Measurements from ENCODE around the gene USP13. TPM values are rescaled to one million over a fixed set of nuclear protein-coding genes. Genes with fewer than 3 reads are reported as not detected.

Gene USP13
- total RNA-seq, 2 experiments from 2014 or later, result 4.3 to 4.8 TPM

DNA sequence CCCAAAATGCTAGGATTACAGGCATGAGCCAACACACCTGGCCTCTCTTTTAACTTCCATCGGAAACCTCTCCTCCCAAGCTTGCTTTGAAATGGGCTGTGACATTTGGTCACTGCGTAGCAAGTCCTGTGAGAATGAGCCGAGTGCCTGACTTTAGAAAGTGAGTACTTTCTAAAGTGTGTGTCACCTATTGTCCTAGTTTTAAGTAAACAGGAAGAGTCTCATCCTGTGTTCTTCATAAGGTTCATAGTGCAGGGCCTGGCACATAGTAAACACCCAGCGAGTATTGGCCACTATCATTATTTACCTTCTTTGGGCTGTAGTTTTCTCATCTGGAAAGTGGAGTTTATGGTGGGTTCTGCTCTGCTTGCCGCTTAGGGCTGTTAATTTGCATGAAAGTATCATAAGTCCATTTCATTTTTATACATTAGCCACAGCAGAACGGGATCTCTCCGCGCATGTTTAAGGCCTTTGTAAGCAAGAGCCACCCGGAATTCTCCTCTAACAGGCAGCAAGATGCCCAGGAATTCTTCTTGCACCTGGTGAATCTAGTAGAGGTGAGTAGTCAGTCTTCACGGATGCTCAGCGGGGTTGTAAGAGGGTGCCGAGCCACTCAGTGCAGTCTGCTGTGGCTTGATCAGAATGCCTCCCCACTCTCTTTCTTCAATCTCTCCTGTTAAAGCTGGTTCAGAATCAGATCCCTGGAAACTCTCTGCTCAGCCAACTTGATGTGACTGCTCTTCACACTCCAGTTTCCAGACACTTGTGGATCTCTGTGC lies 87.2 kb downstream of the USP13 start:
- Mint-ChIP-seq H3K4me1 (ENCODE audit: low read depth) (peaks cover 7% of the 10 kb centered on the region), H3K36me3 (ENCODE audit: low read depth) (peaks cover 71% of the 10 kb centered on the region), H3K9me3 (no peaks in the 10 kb centered on the region), H3K27ac (no peak overlapping the region), H3K4me3 (no peak overlapping the region), H3K27me3 (no peaks in the 10 kb centered on the region)
- H3K9me3 ChIP-seq (ENCODE audit: control insufficient read depth in 1 of 2, insufficient read depth in 1 of 2, low read length in 2 of 2), result no peaks in the 10 kb centered on the region
- POLR2A ChIA-PET, result no interaction called here
- DNase-seq (no peak), ATAC-seq (ENCODE audit: poor library complexity) (no peak)
- CTCF ChIA-PET, result no interaction called here
- intact Hi-C loops (cut with DNase I, micrococcal nuclease), result no loop called here
- no peaks in the 10 kb centered on the region for H3K27me3 ChIP-seq (ENCODE audit: control insufficient read depth in 1 of 2, insufficient read depth in 2 of 2, low read length in 2 of 2)
- H3K4me3 ChIP-seq (ENCODE audit: low read length), result no peak overlapping the region
- no peaks in the 10 kb centered on the region for H3K4me1 ChIP-seq (ENCODE audit: insufficient read depth, low read length)
- TF ChIP-seq, protein P1, sequence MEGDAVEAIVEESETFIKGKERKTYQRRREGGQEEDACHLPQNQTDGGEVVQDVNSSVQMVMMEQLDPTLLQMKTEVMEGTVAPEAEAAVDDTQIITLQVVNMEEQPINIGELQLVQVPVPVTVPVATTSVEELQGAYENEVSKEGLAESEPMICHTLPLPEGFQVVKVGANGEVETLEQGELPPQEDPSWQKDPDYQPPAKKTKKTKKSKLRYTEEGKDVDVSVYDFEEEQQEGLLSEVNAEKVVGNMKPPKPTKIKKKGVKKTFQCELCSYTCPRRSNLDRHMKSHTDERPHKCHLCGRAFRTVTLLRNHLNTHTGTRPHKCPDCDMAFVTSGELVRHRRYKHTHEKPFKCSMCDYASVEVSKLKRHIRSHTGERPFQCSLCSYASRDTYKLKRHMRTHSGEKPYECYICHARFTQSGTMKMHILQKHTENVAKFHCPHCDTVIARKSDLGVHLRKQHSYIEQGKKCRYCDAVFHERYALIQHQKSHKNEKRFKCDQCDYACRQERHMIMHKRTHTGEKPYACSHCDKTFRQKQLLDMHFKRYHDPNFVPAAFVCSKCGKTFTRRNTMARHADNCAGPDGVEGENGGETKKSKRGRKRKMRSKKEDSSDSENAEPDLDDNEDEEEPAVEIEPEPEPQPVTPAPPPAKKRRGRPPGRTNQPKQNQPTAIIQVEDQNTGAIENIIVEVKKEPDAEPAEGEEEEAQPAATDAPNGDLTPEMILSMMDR (IDR thresholded peaks at IDR 0.05), result no peak
- H3K27ac ChIP-seq (ENCODE audit: low read depth in 1 of 2, low read length in 2 of 2), result no peak overlapping the region
- peaks cover 26% of the 10 kb centered on the region for H3K36me3 ChIP-seq (ENCODE audit: insufficient read depth, low read length)

DNA sequence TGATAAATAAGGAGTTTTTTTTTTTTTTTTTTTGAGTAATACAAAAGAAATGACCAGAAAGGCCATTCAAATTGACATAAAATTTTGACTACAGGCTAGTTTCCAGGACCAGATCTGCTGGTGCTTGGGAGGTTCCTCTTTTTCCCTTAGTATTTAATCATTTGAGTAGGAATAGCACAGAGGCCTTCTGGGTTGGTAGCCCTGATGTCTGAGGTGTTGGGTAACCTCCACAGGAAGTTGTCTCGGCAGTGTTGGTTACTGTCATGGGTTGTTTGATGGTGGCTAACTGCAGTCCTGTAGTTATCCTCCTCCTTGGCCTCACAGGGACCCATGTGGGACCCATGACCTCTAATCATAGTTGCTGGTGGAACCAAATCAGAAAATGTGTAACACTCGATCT lies 91.1 kb downstream of the USP13 start:
- Mint-ChIP-seq H3K27ac (no peak overlapping the region), H3K4me3 (no peak overlapping the region), H3K36me3 (ENCODE audit: low read depth) (peaks cover 53% of the 10 kb centered on the region), H3K27me3 (no peaks in the 10 kb centered on the region), H3K9me3 (no peaks in the 10 kb centered on the region), H3K4me1 (ENCODE audit: low read depth) (no peaks in the 10 kb centered on the region)
- intact Hi-C loops (cut with DNase I, micrococcal nuclease), result no loop called here
- ChIA-PET CTCF (no interaction called here), POLR2A (no interaction called here)
- Histone ChIP-seq H3K36me3 (ENCODE audit: insufficient read depth, low read length) (peaks cover 27% of the 10 kb centered on the region), H3K27ac (ENCODE audit: low read depth in 1 of 2, low read length in 2 of 2) (no peak overlapping the region), H3K4me3 (ENCODE audit: low read length) (no peak overlapping the region), H3K4me1 (ENCODE audit: insufficient read depth, low read length) (no peaks in the 10 kb centered on the region), H3K27me3 (ENCODE audit: control insufficient read depth in 1 of 2, insufficient read depth in 2 of 2, low read length in 2 of 2) (no peaks in the 10 kb centered on the region), H3K9me3 (ENCODE audit: control insufficient read depth in 1 of 2, insufficient read depth in 1 of 2, low read length in 2 of 2) (no peaks in the 10 kb centered on the region)
- no peak for ATAC-seq (ENCODE audit: poor library complexity)
- peak in 2 of 14 experiments; percentile 7 to 14 for DNase-seq
- TF ChIP-seq, protein P1 (IDR thresholded peaks at IDR 0.05), result no peak

DNA sequence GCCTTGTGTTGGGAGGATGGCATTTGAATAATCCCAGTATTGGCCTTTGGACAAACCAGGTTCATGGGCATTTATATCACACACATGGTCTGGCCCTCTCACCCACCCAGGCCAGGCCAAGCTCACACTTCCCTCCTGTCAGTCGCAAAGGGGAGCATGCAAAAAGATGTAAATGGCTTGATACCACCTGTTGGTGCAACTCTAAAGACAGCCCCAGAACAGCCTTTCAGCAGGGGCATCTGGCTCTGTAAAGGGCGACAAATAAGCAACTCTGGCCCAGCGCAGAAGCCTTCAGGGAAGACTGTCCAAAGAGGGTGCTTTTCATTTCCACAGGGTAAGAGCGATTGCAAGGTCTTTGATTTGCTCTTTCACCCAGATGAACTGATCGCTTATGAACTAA lies 91.8 kb downstream of the USP13 start:
- no peak overlapping the region for H3K27ac Mint-ChIP-seq
- Histone ChIP-seq H3K27me3 (ENCODE audit: control insufficient read depth in 1 of 2, insufficient read depth in 2 of 2, low read length in 2 of 2) (no peaks in the 10 kb centered on the region), H3K9me3 (ENCODE audit: control insufficient read depth in 1 of 2, insufficient read depth in 1 of 2, low read length in 2 of 2) (no peaks in the 10 kb centered on the region), H3K4me1 (ENCODE audit: insufficient read depth, low read length) (no peaks in the 10 kb centered on the region), H3K4me3 (ENCODE audit: low read length) (no peak overlapping the region), H3K27ac (ENCODE audit: low read depth in 1 of 2, low read length in 2 of 2) (no peak overlapping the region), H3K36me3 (ENCODE audit: insufficient read depth, low read length) (peaks cover 26% of the 10 kb centered on the region)
- TF ChIP-seq, protein P1 (IDR thresholded peaks at IDR 0.05), result no peak
- no peaks in the 10 kb centered on the region for H3K9me3 Mint-ChIP-seq
- H3K36me3 Mint-ChIP-seq (ENCODE audit: low read depth), result peaks cover 49% of the 10 kb centered on the region
- no peak overlapping the region for H3K4me3 Mint-ChIP-seq
- no peak for ATAC-seq (ENCODE audit: poor library complexity)
- POLR2A ChIA-PET, result no interaction called here
- intact Hi-C loops (cut with DNase I, micrococcal nuclease), result no loop called here
- CTCF ChIA-PET, result no interaction called here
- no peak for DNase-seq
- H3K27me3 Mint-ChIP-seq, result no peaks in the 10 kb centered on the region
- H3K4me1 Mint-ChIP-seq (ENCODE audit: low read depth), result no peaks in the 10 kb centered on the region

All from CD4-positive, alpha-beta T cell (primary cell).